Measurements from ENCODE around the gene MVB12B. TPM values are rescaled to one million over a fixed set of nuclear protein-coding genes. Genes with fewer than 3 reads are reported as not detected.
"Not testable (repeated sequence)": the region's sequence is repeated elsewhere in the genome, so short reads cannot be mapped to it uniquely, and the experiment has no call there.

MVB12B gene
- total RNA-seq, 1 donor from 2014 or later: 12.8 TPM

DNA sequence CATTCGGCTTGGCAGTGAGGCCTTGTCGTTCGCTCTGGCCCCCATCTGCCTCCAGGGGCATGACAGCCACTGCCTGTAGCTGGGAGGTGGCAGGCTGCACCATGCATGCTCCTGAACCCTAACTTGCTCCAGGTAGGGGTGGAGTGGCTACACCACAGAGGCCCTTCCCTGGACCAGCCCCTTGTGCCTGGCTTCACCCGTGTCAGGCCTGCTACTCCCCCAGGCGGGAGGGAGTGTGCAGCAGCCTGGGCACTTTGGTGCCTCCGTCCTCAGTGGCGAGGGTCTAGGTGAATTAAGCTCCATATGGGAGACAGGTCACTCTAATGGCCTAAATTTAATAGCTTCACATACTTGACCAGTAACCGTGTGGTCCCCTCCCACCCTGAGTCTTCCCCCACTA is 227.7 kb downstream of the MVB12B start:
- Mint-ChIP-seq H3K36me3 (ENCODE audit: low read depth, unreplicated experiment) (no peaks in the 10 kb centered on the region), H3K27ac (ENCODE audit: unreplicated experiment) (no peak overlapping the region), H3K4me1 (ENCODE audit: low read depth, unreplicated experiment) (no peaks in the 10 kb centered on the region), H3K27me3 (ENCODE audit: low read depth, unreplicated experiment) (peaks cover 21% of the 10 kb centered on the region), H3K4me3 (ENCODE audit: unreplicated experiment) (no peak overlapping the region), H3K9me3 (ENCODE audit: unreplicated experiment) (no peaks in the 10 kb centered on the region)
- Histone ChIP-seq H3K27me3 (ENCODE audit: insufficient read depth, low read length) (peaks cover 4% of the 10 kb centered on the region), H3K4me3 (ENCODE audit: insufficient read depth, low read depth, low read length) (no peak overlapping the region), H3K27ac (ENCODE audit: low read depth, low read length) (no peak overlapping the region), H3K9ac (ENCODE audit: low read length) (no peak overlapping the region), H3K4me1 (ENCODE audit: insufficient read depth, low read length) (no peaks in the 10 kb centered on the region), H2AFZ (ENCODE audit: low read depth, low read length) (no peak overlapping the region), H3K79me2 (ENCODE audit: insufficient read depth, low read length) (no peaks in the 10 kb centered on the region), H3K9me3 (ENCODE audit: insufficient read depth, low read depth, low read length) (no peaks in the 10 kb centered on the region), H4K20me1 (ENCODE audit: insufficient read depth, low read length) (no peaks in the 10 kb centered on the region), H3K36me3 (ENCODE audit: insufficient read depth, low read length) (no peaks in the 10 kb centered on the region), H3K4me2 (ENCODE audit: low read length) (no peak overlapping the region)
- FAIRE-seq (no peak), DNase-seq (ENCODE audit: low read depth) (no peak)
- TF ChIP-seq, protein P1, sequence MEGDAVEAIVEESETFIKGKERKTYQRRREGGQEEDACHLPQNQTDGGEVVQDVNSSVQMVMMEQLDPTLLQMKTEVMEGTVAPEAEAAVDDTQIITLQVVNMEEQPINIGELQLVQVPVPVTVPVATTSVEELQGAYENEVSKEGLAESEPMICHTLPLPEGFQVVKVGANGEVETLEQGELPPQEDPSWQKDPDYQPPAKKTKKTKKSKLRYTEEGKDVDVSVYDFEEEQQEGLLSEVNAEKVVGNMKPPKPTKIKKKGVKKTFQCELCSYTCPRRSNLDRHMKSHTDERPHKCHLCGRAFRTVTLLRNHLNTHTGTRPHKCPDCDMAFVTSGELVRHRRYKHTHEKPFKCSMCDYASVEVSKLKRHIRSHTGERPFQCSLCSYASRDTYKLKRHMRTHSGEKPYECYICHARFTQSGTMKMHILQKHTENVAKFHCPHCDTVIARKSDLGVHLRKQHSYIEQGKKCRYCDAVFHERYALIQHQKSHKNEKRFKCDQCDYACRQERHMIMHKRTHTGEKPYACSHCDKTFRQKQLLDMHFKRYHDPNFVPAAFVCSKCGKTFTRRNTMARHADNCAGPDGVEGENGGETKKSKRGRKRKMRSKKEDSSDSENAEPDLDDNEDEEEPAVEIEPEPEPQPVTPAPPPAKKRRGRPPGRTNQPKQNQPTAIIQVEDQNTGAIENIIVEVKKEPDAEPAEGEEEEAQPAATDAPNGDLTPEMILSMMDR (IDR thresholded peaks at IDR 0.05; ENCODE audit: insufficient read depth, low read depth, low read length): no peak
- TF ChIP-seq EZH2 (IDR thresholded peaks at IDR 0.05; ENCODE audit: insufficient read depth, low read length): no peak

DNA sequence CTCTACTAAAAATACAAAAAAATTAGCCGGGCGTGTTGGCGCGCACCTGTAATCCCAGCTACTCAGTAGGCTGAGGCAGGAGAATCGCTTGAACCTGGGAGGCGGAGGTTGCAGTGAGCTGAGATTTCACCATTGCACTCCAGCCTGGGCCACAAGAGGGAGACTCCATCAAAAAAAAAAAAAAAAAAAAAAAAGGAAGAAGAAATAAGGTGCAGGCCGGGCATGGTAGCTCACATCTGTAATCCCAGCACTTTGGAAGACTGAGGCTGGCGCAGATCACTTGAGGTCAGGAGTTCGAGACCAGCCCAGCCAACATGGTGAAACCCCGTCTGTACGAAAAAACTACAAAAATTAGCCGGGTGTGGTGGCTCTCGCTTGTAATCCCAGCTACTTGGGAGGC is 228.8 kb downstream of the MVB12B start:
- not testable (repeated sequence) for H3K27ac ChIP-seq (ENCODE audit: low read depth, low read length); H3K9ac ChIP-seq (ENCODE audit: low read length)

More for the DNA sequence above, 228.8 kb downstream of the MVB12B start:
- not testable (repeated sequence) for FAIRE-seq; H2AFZ ChIP-seq (ENCODE audit: low read depth, low read length); H3K36me3 ChIP-seq (ENCODE audit: insufficient read depth, low read length); H3K9me3 ChIP-seq (ENCODE audit: insufficient read depth, low read depth, low read length); H3K4me2 ChIP-seq (ENCODE audit: low read length); H3K4me3 ChIP-seq (ENCODE audit: insufficient read depth, low read depth, low read length); H3K4me3 Mint-ChIP-seq (ENCODE audit: unreplicated experiment); H4K20me1 ChIP-seq (ENCODE audit: insufficient read depth, low read length); H3K9me3 Mint-ChIP-seq (ENCODE audit: unreplicated experiment); DNase-seq (ENCODE audit: low read depth); H3K4me1 ChIP-seq (ENCODE audit: insufficient read depth, low read length); H3K4me1 Mint-ChIP-seq (ENCODE audit: low read depth, unreplicated experiment); H3K27ac Mint-ChIP-seq (ENCODE audit: unreplicated experiment); H3K36me3 Mint-ChIP-seq (ENCODE audit: low read depth, unreplicated experiment); H3K79me2 ChIP-seq (ENCODE audit: insufficient read depth, low read length)
- H3K27me3 Mint-ChIP-seq (ENCODE audit: low read depth, unreplicated experiment): peaks cover 26% of the 10 kb centered on the region
- peaks cover 14% of the 10 kb centered on the region for H3K27me3 ChIP-seq (ENCODE audit: insufficient read depth, low read length)

Measured in astrocyte (in vitro differentiated cells and primary cell).